Kidney epithelial cell (primary cell): ENCODE measurements around the gene TELO2. TPM values are rescaled to one million over a fixed set of nuclear protein-coding genes. Genes with fewer than 3 reads are reported as not detected.
"Not testable (repeated sequence)": the region's sequence is repeated elsewhere in the genome, so short reads cannot be mapped to it uniquely, and the experiment has no call there.

Source experiments
- DNase-seq: peaks from one replicate; pipeline ENCODE4 v3.0.0-alpha.2; 2010; ENCODE audit warnings: low read depth
- H3K27me3 ChIP-seq: 2 replicates; pipeline ENCODE4 v1.6.0; 2011; ENCODE audit warnings: low read length; ENCODE audit not compliant: control insufficient read depth, insufficient read depth
- H3K36me3 ChIP-seq: 2 replicates; pipeline ENCODE4 v1.5.1; 2011; ENCODE audit warnings: low read length; ENCODE audit not compliant: control insufficient read depth, insufficient read depth
- H3K4me3 ChIP-seq: 2 replicates; pipeline ENCODE4 v1.5.1; 2011; ENCODE audit warnings: low read depth, mild to moderate bottlenecking, control low read depth, low read length
- CTCF ChIP-seq: IDR thresholded peaks from 2 replicates; pipeline ENCODE4 v1.5.1; 2011; ENCODE audit warnings: mild to moderate bottlenecking, moderate library complexity, low read length, control low read depth, inconsistent platforms; ENCODE audit not compliant: insufficient read depth, poor library complexity, severe bottlenecking
- total RNA-seq: library from RNA; depleted of rRNA; stranded (reverse); fragments of >200 nt; gene quantifications from 2 replicates; pipeline ENCODE4 v1.2.3, GENCODE V29; 2015

TELO2 gene
- total RNA-seq, 1 donor from 2014 or later, result 23.1 TPM

GRCh38 chr16:1472974-1473373 is 20.2 kb upstream of the TELO2 start:
- Histone ChIP-seq H3K4me3 (no peak overlapping the region), H3K27me3 (no peaks in the 10 kb centered on the region), H3K36me3 (no peaks in the 10 kb centered on the region)
- no peak for TF ChIP-seq CTCF
- no peak for DNase-seq

DNA sequence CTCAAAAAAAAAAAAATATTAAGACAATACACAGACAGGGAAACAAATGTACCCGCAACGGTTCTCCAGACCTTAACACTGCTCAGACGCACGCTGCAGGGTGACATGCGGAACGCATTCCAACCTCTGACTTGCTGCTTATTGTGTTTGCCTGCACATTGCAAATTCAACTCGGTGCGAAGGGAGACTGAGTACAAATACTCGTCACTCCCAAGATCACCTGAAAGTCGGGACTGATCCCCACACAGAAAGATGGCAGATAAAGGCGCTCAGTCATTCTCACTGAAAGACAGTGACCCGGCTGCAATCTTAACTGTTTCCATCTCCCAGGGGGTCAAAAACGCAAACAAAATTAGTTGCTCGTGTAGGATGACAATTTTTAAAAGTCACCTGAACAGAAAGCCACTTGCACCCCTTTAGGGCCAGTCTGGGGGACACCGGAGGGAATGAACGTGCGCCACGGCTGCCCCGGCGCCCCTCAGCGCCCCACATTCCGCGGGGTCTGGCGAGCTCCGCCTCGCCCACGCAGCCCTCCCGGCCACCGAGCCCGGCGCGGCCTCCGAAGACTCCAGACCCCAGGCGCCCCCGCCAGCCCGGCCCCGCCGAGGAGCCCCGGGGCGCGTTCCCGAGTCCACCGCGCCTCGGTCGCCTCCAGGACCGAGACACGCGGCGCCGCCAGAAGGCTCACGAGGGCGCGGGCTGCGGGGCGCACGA is 18.9 kb upstream of the TELO2 start:
- no peak for TF ChIP-seq CTCF
- no peak for DNase-seq
- no peaks in the 10 kb centered on the region for H3K36me3 ChIP-seq
- H3K27me3 ChIP-seq, result no peaks in the 10 kb centered on the region
- peak overlapping the region; percentile 84 for H3K4me3 ChIP-seq

GRCh38 chr16:1474796-1475551 is 18.2 kb upstream of the TELO2 start, which contains the start of gene CLCN7:
CLCN7 (minus strand) TSS chr16:1475028; CDS start chr16:1474974, 54 bp downstream.
- H3K36me3 ChIP-seq, result no peaks in the 10 kb centered on the region
- DNase-seq, result peak; percentile 23
- peak within 1 kb of the TSS; percentile 84 for H3K4me3 ChIP-seq
- no peak for TF ChIP-seq CTCF
- no peaks in the 10 kb centered on the region for H3K27me3 ChIP-seq

DNA sequence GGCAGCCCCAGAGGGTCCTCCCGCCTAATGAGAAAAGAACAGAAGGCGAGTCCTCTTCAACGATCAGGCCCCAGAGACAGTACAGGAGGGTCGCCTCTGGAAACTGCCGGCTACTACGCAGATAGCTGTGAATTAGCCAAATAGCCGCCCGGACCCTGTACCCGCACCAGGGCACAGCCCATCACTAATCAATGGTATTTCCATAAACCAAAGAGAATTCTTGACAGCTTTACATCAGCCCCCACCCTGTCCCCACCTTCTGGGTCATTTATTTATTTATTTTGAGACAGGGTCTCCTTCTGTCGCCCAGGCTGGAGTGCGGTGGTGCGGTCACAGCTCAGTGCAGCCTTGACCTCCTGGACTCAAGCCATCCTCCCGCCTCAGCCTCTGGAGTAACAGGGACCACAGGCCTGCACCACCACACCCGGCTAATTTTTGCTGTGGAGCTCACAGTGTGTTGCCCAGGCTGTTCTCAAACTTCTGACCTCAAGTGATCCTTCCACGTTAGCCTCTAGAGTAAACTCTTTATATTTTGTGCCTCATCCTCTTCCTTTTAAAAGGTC is 17.5 kb upstream of the TELO2 start:
- TF ChIP-seq CTCF, result no peak
- H3K27me3 ChIP-seq, result no peaks in the 10 kb centered on the region
- H3K36me3 ChIP-seq, result no peaks in the 10 kb centered on the region
- peak overlapping the region; percentile 84 for H3K4me3 ChIP-seq
- no peak for DNase-seq

GRCh38 chr16:1477033-1477432 is 16.1 kb upstream of the TELO2 start:
- Histone ChIP-seq H3K36me3 (no peaks in the 10 kb centered on the region), H3K27me3 (no peaks in the 10 kb centered on the region), H3K4me3 (no peak overlapping the region)
- TF ChIP-seq CTCF, result no peak
- no peak for DNase-seq

GRCh38 chr16:1478937-1479336 is 14.2 kb upstream of the TELO2 start:
- H3K27me3 ChIP-seq, DNase-seq, H3K4me3 ChIP-seq, H3K36me3 ChIP-seq: not testable (repeated sequence)
